ENCODE data around the gene C5orf63. TPM values are rescaled to one million over a fixed set of nuclear protein-coding genes. Genes with fewer than 3 reads are reported as not detected.

Gene C5orf63
- total and polyA plus RNA-seq, 11 donors, result 1.4 to 14.7 (median 6.4) TPM

DNA sequence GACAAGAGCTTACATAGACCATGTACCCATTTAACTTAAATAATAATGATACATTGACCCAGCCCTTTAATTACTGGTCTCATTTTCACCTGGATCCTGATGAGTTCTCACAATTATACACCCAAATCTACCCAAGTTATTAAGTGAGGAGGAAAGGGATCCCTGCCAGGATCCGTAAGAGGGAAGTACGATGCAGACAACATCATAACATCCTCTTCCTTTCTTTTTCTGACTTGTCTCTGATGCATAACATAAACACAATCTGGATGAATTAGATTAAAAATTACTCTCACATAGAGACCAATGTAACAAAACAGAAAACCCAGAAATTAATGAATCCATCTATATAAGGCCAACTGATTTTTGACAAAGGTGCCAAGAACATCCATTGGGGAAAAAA, 59.9 kb downstream of the C5orf63 start:
- no peak overlapping the region for H3K4me3 ChIP-seq
- no peaks in the 10 kb centered on the region for H3K36me3 ChIP-seq
- peak overlapping the region in 2 of 12 donors; percentile 6 to 40 for H3K27ac ChIP-seq
- H3K9me3 ChIP-seq, result no peaks in the 10 kb centered on the region
- ATAC-seq, result no peak
- H3K4me1 ChIP-seq, result peaks cover 0 to 54% (median 33%) of the 10 kb centered on the region in 12 donors
- TF ChIP-seq POLR2A (IDR thresholded peaks at IDR 0.05) (no peak), CTCF (IDR thresholded peaks at IDR 0.05) (no peak)
- WGBS, 4 donors, result 40 to 71% (median 62%) methylated on average over 2 of the region's 2 CpGs
- no peaks in the 10 kb centered on the region for H3K27me3 ChIP-seq
- no peak for DNase-seq
- intact Hi-C loops (cut with DNase I), result no loop called here

- intact Hi-C loops (cut with DNase I), result no loop called here
- H3K9me3 ChIP-seq, result no peaks in the 10 kb centered on the region
- no peak overlapping the region for H3K4me3 ChIP-seq
- no peaks in the 10 kb centered on the region for H3K36me3 ChIP-seq
- DNase-seq, result no peak
- H3K27me3 ChIP-seq, result no peaks in the 10 kb centered on the region
- H3K4me1 ChIP-seq, result peaks cover 0 to 57% (median 34%) of the 10 kb centered on the region in 12 donors
- TF ChIP-seq POLR2A (IDR thresholded peaks at IDR 0.05) (no peak), CTCF (IDR thresholded peaks at IDR 0.05) (no peak)
- no peak for ATAC-seq
- H3K27ac ChIP-seq, result peak overlapping the region in 4 of 12 donors; percentile 6 to 40 (median 28)
Measured at GRCh38 chr5:127012916-127013315, 60.4 kb downstream of the C5orf63 start.

DNA sequence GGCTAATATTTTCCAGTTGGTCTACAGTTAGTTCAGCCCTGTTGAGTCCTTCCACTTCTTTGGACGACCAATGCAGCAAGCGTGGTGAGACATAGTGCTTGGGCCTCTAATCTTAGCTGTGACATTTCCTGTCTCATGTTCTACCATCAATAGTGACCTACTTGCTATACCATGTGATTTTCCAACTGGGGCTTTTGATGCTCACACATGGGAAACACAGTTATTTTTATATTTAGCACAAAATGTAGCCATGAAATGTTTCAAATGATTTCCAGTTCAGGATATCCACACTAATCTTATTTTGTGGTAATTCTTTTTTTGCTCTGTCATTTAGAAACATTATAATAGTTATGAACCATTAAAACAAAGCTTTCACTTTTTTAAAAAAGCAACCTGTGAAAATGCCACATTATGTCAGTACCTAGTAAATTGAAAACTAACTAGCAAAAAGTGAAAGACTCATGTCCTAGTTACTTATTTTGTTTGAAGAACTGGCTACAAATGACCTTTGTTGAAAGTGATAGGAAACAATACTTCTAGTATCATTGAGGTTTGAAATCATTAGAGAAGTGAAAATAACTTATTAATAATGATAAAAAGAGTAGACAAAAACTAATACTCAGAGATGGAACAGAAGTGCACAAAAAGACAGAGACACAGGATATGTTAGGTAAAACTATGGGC, 61.2 kb downstream of the C5orf63 start:
- ATAC-seq (peak; percentile 54 to 86 (median 70)), DNase-seq (no peak)
- TF ChIP-seq CTCF (IDR thresholded peaks at IDR 0.05), result no peak
- no peak for TF ChIP-seq POLR2A (IDR thresholded peaks at IDR 0.05)
- intact Hi-C loops (cut with DNase I), result no loop called here
- Histone ChIP-seq H3K4me3 (no peak overlapping the region), H3K36me3 (no peaks in the 10 kb centered on the region), H3K4me1 (peaks cover 0 to 62% (median 37%) of the 10 kb centered on the region in 12 donors), H3K27me3 (no peaks in the 10 kb centered on the region), H3K27ac (peak overlapping the region in 8 of 12 donors; percentile 22 to 63 (median 36)), H3K9me3 (no peaks in the 10 kb centered on the region)
- WGBS, 4 donors, result 38 to 51% (median 51%) methylated on average over 2 of the region's 2 CpGs

- Histone ChIP-seq H3K9me3 (no peaks in the 10 kb centered on the region), H3K36me3 (no peaks in the 10 kb centered on the region), H3K27me3 (no peaks in the 10 kb centered on the region), H3K4me1 (peaks cover 0 to 72% (median 37%) of the 10 kb centered on the region in 12 donors), H3K4me3 (no peak overlapping the region), H3K27ac (peak overlapping the region in 7 of 12 donors; percentile 22 to 63 (median 44))
- intact Hi-C loops (cut with DNase I), result no loop called here
- DNase-seq, result peak in 1 of 5 donors; percentile 31
- TF ChIP-seq CTCF (IDR thresholded peaks at IDR 0.05) (no peak), POLR2A (IDR thresholded peaks at IDR 0.05) (no peak)
- WGBS, 4 donors, result 45 to 66% (median 57%) methylated on average over 4 of the region's 4 CpGs
- peak in 3 of 4 donors; percentile 41 to 75 (median 54) for ATAC-seq
Measured at GRCh38 chr5:127011153-127011552, 62.1 kb downstream of the C5orf63 start.
